K562 (cell line): Measurements from ENCODE around the gene FAM83F. TPM values are rescaled to one million over a fixed set of nuclear protein-coding genes. Genes with fewer than 3 reads are reported as not detected.

ENCODE experiments used
- ATAC-seq: fragments of 200-7000 bp; cut with Tn5 transposase; 3 replicates; pipeline ENCODE4 v1.9.1; 2020; ENCODE audit warnings: moderate library complexity
- BruUV-seq: library from RNA; stranded (reverse); fragments of 400-500 nt; replicated peaks from 2 replicates; lab custom pipeline; 2021; lab: Mats Ljungman, UMichigan
- CTCF ChIA-PET: fragments of 300-600 bp; formaldehyde crosslinking; extraction: SDS; loops from one replicate; lab custom pipeline; 2021; ENCODE audit warnings: low intra/inter-chr PET ratio; lab: Yijun Ruan, JAX
- POLR2A ChIA-PET: fragments of 300-600, 350-650 bp; sonication (Branson Sonifier 250); formaldehyde crosslinking; extraction: SDS; loops from one replicate; lab custom pipeline; 2021; ENCODE audit warnings: antibody characterized with exemption, inconsistent platforms; lab: Yijun Ruan, JAX
- DNase-seq, 4 experiments: peaks; one replicate each; pipeline versions ENCODE4 v3.0.0 to v3.0.0-alpha.2; 2011 to 2018; ENCODE audit warnings: low spot score in 3 of 4, mixed read lengths in 3 of 4; ENCODE audit errors: extremely low read depth in 1 of 4
- FAIRE-seq: peaks from 2 replicates; lab custom pipeline; 2011; peaks lifted over from hg19 to GRCh38; lab: Jason Lieb, UNC
- H2AFZ ChIP-seq: 2 replicates; pipeline ENCODE4 v1.6.0; 2011; ENCODE audit warnings: low read depth, low read length, control low read depth, inconsistent platforms
- H3K27ac ChIP-seq: fragments of 200-600 bp; 3 replicates; pipeline ENCODE4 v1.8.0; 2011; ENCODE audit warnings: low read depth, mild to moderate bottlenecking, control low read depth, inconsistent platforms, low read length, moderate library complexity, mixed read lengths; ENCODE audit errors: extremely low read depth
- H3K27me3 ChIP-seq, 2 experiments: fragments of 300-600 bp in 1 of 2; 2 replicates in 1 of 2; 3 replicates in 1 of 2; pipeline versions ENCODE4 v1.6.0 to v1.8.0; 2011; ENCODE audit warnings: inconsistent platforms in 2 of 2, low read length in 2 of 2, mild to moderate bottlenecking in 1 of 2, mixed read lengths in 1 of 2, moderate library complexity in 1 of 2; ENCODE audit not compliant: control insufficient read depth in 2 of 2, insufficient read depth in 2 of 2
- H3K36me3 ChIP-seq: fragments of 300-600 bp; 3 replicates; pipeline ENCODE4 v1.8.0; 2011; ENCODE audit warnings: mild to moderate bottlenecking, low read length, inconsistent platforms; ENCODE audit not compliant: control insufficient read depth, insufficient read depth
- H3K4me1 ChIP-seq, 2 experiments: fragments of 200-600 bp in 1 of 2; replicated peaks in 1 of 2; 2 replicates in 1 of 2; 3 replicates in 1 of 2; pipeline versions ENCODE4 v1.5.1 to v1.8.0; 2011; ENCODE audit warnings: inconsistent platforms in 2 of 2, low read length in 2 of 2, mild to moderate bottlenecking in 1 of 2, mixed read lengths in 1 of 2, moderate library complexity in 1 of 2; ENCODE audit not compliant: control insufficient read depth in 2 of 2, insufficient read depth in 2 of 2
- H3K4me2 ChIP-seq: 2 replicates; pipeline ENCODE4 v1.6.1; 2011; ENCODE audit warnings: low read length, control low read depth, inconsistent platforms, mixed read lengths; ENCODE audit not compliant: insufficient read depth
- H3K4me3 ChIP-seq: fragments of 200-600 bp; sonication (generic), shearing (Covaris generic); 2 replicates; pipeline ENCODE4 v1.5.1; 2016; ENCODE audit warnings: control low read depth, inconsistent platforms
- H3K79me2 ChIP-seq: fragments of 200-600 bp; 3 replicates; pipeline ENCODE4 v1.8.0; 2011; ENCODE audit warnings: low read length, inconsistent platforms; ENCODE audit not compliant: control insufficient read depth, insufficient read depth
- H3K9ac ChIP-seq, 2 experiments: 2 replicates each; pipeline versions ENCODE4 v1.6.0 to v1.6.1; 2011; ENCODE audit warnings: low read depth in 2 of 2, low read length in 2 of 2, control low read depth in 1 of 2, inconsistent platforms in 1 of 2, mild to moderate bottlenecking in 1 of 2, mixed read lengths in 1 of 2; ENCODE audit not compliant: insufficient read depth in 1 of 2
- H3K9me1 ChIP-seq: one replicate; pipeline ENCODE4 v1.6.0; 2011; ENCODE audit warnings: inconsistent platforms, mild to moderate bottlenecking, low read length, moderate library complexity; ENCODE audit not compliant: control insufficient read depth, insufficient read depth
- H3K9me3 ChIP-seq: replicated peaks from 2 replicates; pipeline ENCODE4 v1.5.1; 2011; ENCODE audit warnings: low read depth, low read length, inconsistent platforms; ENCODE audit not compliant: control insufficient read depth, insufficient read depth
- H4K20me1 ChIP-seq: replicated peaks from 2 replicates; pipeline ENCODE4 v1.6.1; 2011; ENCODE audit warnings: low read length, inconsistent platforms, mixed read lengths; ENCODE audit not compliant: control insufficient read depth, insufficient read depth
- ADNP ChIP-seq: fragments of 200-800 bp; sonication (Bioruptor generic); IDR thresholded peaks from 2 replicates; pipeline ENCODE4 v1.6.1; 2016; ENCODE audit warnings: missing genetic modification characterization, missing compliant biosample characterization
- ARID1B ChIP-seq: fragments of 450-650 bp; IDR thresholded peaks from 2 replicates; pipeline ENCODE4 v1.6.1; 2016; ENCODE audit warnings: antibody characterized with exemption, mild to moderate bottlenecking, inconsistent platforms
- CBFB ChIP-seq: sonication (generic); formaldehyde crosslinking; IDR thresholded peaks from 2 replicates; pipeline ENCODE4 v1.4.0; 2020; ENCODE audit warnings: mild to moderate bottlenecking, missing genetic modification reagents
- CBX8 ChIP-seq: fragments of 200-600 bp; sonication (generic); IDR thresholded peaks from 2 replicates; pipeline ENCODE4 v1.6.1; 2012; ENCODE audit warnings: borderline replicate concordance, mixed run types, low read depth, mild to moderate bottlenecking, moderate library complexity, mixed read lengths, low read length, control low read depth, inconsistent platforms; ENCODE audit not compliant: poor library complexity, severe bottlenecking; ENCODE audit errors: extremely low read depth
- CHD2 ChIP-seq: IDR thresholded peaks from 2 replicates; pipeline ENCODE4 v1.6.1; 2011; ENCODE audit warnings: low read depth, low read length
- CREB3 ChIP-seq: fragments of 450-650 bp; conservative IDR thresholded peaks from 2 replicates; pipeline ENCODE4 v1.6.1; 2016; ENCODE audit warnings: missing genetic modification characterization, low read depth, mild to moderate bottlenecking, missing compliant biosample characterization, moderate library complexity
- HBP1 ChIP-seq: fragments of 450-650 bp; formaldehyde crosslinking; IDR thresholded peaks from 2 replicates; pipeline ENCODE4 v1.4.0; 2022; ENCODE audit warnings: missing genetic modification characterization
- HNRNPL ChIP-seq: fragments of 200-400 bp; formaldehyde crosslinking; IDR thresholded peaks from 2 replicates; pipeline ENCODE4 v1.6.1; 2017; ENCODE audit warnings: low read depth, mild to moderate bottlenecking, low read length
- KHSRP ChIP-seq: fragments of 450-650 bp; IDR thresholded peaks from 2 replicates; pipeline ENCODE4 v1.6.1; 2017
- RAD51 ChIP-seq: fragments of 450-650 bp; IDR thresholded peaks from 2 replicates; pipeline ENCODE4 v1.7.1; 2016; ENCODE audit warnings: low read depth, mild to moderate bottlenecking, borderline replicate concordance
- RBBP5 ChIP-seq: fragments of 200-600 bp; sonication (generic); IDR thresholded peaks from 2 replicates; pipeline ENCODE4 v1.6.1; 2012; ENCODE audit warnings: borderline replicate concordance, mild to moderate bottlenecking, low read length, control low read depth, inconsistent platforms; ENCODE audit not compliant: insufficient read depth, poor library complexity, severe bottlenecking
- SIX5 ChIP-seq, 2 experiments: IDR thresholded peaks; 2 replicates each; pipeline ENCODE4 v1.6.1; 2011; ENCODE audit warnings: low read length in 2 of 2, borderline replicate concordance in 1 of 2, low read depth in 1 of 2, mild to moderate bottlenecking in 1 of 2, moderate library complexity in 1 of 2; ENCODE audit not compliant: insufficient read depth in 1 of 2
- TCF7 ChIP-seq: sonication (generic); IDR thresholded peaks from 2 replicates; pipeline ENCODE4 v1.6.1; 2016; ENCODE audit warnings: antibody characterized with exemption, borderline replicate concordance
- ZKSCAN1 ChIP-seq: fragments of 150-350 bp; IDR thresholded peaks from 2 replicates; pipeline ENCODE4 v1.6.1; 2016; ENCODE audit warnings: low read depth, low read length
- ZNF212 ChIP-seq: fragments of 450-650 bp; formaldehyde crosslinking; IDR thresholded peaks from 2 replicates; pipeline ENCODE4 v1.4.0; 2020; ENCODE audit warnings: mild to moderate bottlenecking
- ZNF23 ChIP-seq: fragments of 250-450 bp; sonication (Bioruptor Pico); IDR thresholded peaks from 2 replicates; pipeline ENCODE4 v1.4.0; 2020; ENCODE audit warnings: mild to moderate bottlenecking
- ZNF584 ChIP-seq: fragments of 200-800 bp; sonication (Bioruptor generic); IDR thresholded peaks from 2 replicates; pipeline ENCODE4 v1.6.1; 2016; ENCODE audit warnings: low read depth, mild to moderate bottlenecking, missing genetic modification characterization, missing compliant biosample characterization
- WGBS: fragments of 100-300 bp; shearing (Covaris generic); methylation state at CpG from one replicate; pipeline ENCODE4 v1.1.6; 2016; ENCODE audit warnings: low coverage, mixed read lengths; ENCODE audit not compliant: insufficient coverage; ENCODE audit errors: missing lambda C conversion rate; 5-methylcytosine and 5-hydroxymethylcytosine counted together
- in situ Hi-C: fragments of 300-500 bp; cut with MboI; formaldehyde crosslinking; loops from 4 replicates; pipeline ENCODE4 v1.15.0; 2018; ENCODE audit warnings: inconsistent platforms, mixed read lengths
- intact Hi-C: fragments of 100-400 bp; cut with micrococcal nuclease; formaldehyde crosslinking; loops from 2 replicates; pipeline ENCODE4 v1.14.2; 2022
- polyA plus RNA-seq, 8 experiments: library from polyadenylated mRNA; depleted of rRNA in 4 of 8; stranded (reverse) in 5 of 8; unstranded in 3 of 8; fragments of >200 nt; fragmentation: Nextera tagmentation in 2 of 8; fragmentation: Illumina TruSeq in 1 of 8; extraction: Ambion mirVana in 2 of 8; extraction: Trizol in 1 of 8; gene quantifications; 2 replicates each; pipeline versions ENCODE4 v1.2.1 to v1.2.3, GENCODE V29; 2011 to 2014; ENCODE audit warnings: inconsistent platforms in 1 of 8, missing spikeins in 1 of 8
- total RNA-seq, 7 experiments: library from RNA; depleted of rRNA in 6 of 7; stranded (reverse); fragments of >200 nt in 6 of 7; fragmentation: Illumina TruSeq in 2 of 7; extraction: Trizol in 2 of 7; gene quantifications; 2 replicates each; pipeline versions ENCODE4 v1.2.1 to v1.2.3, GENCODE V29; 2011 to 2021; ENCODE audit warnings: low replicate concordance in 1 of 7

The FAM83F gene
- total and polyA plus RNA-seq, 9 of the 15 experiments (the other 6 are each of a cell fraction or from before 2014, with no cell fraction given): under 0.01 to 0.13 (median 0.04) TPM; not detected in 1

- TF ChIP-seq CHD2: no peak
- TF ChIP-seq ZNF212 (CRISPR knock-in tag): no peak
- no peak for TF ChIP-seq ZKSCAN1
Observed at GRCh38 chr22:40026641-40027040, 31.9 kb downstream of the FAM83F start (continued).

GRCh38 chr22:40027191-40028097 is 32.7 kb downstream of the FAM83F start:
- H3K27ac ChIP-seq: no peak overlapping the region
- ChIA-PET POLR2A (no interaction called here), CTCF (interaction anchor here (0.6 to 1.1 kb wide), 4 partner anchors 10 to 320 kb away, joined by 3 read pairs; no protein-coding TSS in a partner anchor)
- FAIRE-seq: no peak
- H3K36me3 ChIP-seq: no peaks in the 10 kb centered on the region
- no peaks in the 10 kb centered on the region; the same call in 1 of the 2 replicates for H4K20me1 ChIP-seq
- 66% methylated on average over 11 of the region's 21 CpGs for WGBS
- H3K4me1 ChIP-seq: peaks cover 14 to 20% of the 10 kb centered on the region in 2 experiments
- H3K27me3 ChIP-seq: no peaks in the 10 kb centered on the region
- H3K4me2 ChIP-seq: no peak overlapping the region
- H3K9ac ChIP-seq: peak overlapping the region in 1 of 2 experiments; percentile 64; a peak in 2 of 4 replicates
- H3K79me2 ChIP-seq: no peaks in the 10 kb centered on the region
- in situ Hi-C loops: no loop called here
- H2AFZ ChIP-seq: no peak overlapping the region
- intact Hi-C loops: no loop called here
- no peaks in the 10 kb centered on the region for H3K9me1 ChIP-seq
- no peak for DNase-seq
- BruUV-seq: no TSS peak
- H3K4me3 ChIP-seq: no peak overlapping the region
- ATAC-seq: no peak
- H3K9me3 ChIP-seq: no peaks in the 10 kb centered on the region
- no peak for TF ChIP-seq TCF7
- no peak for TF ChIP-seq RBBP5
- TF ChIP-seq HBP1 (CRISPR knock-in tag): no peak
- no peak for TF ChIP-seq ZNF584
- no peak for TF ChIP-seq ARID1B
- no peak for TF ChIP-seq KHSRP
- TF ChIP-seq HNRNPL: no peak
- TF ChIP-seq ADNP: no peak
- TF ChIP-seq CBFB (CRISPR knock-in tag): no peak
- TF ChIP-seq CREB3: no peak
- no peak for TF ChIP-seq CBX8
- TF ChIP-seq RAD51: no peak
- no peak for TF ChIP-seq SIX5 (IDR thresholded peaks at IDR 0.05; ENCODE audit: borderline replicate concordance in 1 of 2, insufficient read depth in 1 of 2, low read depth in 1 of 2, low read length in 2 of 2)
- no peak for TF ChIP-seq ZNF23
